Measurements from ENCODE around the gene PTEN. TPM values are rescaled to one million over a fixed set of nuclear protein-coding genes. Genes with fewer than 3 reads are reported as not detected.
A peak's percentile ranks its signal among the peaks of the same experiment; 100 is the strongest.
"Not testable (repeated sequence)": the region's sequence is repeated elsewhere in the genome, so short reads cannot be mapped to it uniquely, and the experiment has no call there.

PTEN gene
- polyA plus RNA-seq, 4 donors, result 56.5 to 70.5 (median 64.1) TPM

DNA sequence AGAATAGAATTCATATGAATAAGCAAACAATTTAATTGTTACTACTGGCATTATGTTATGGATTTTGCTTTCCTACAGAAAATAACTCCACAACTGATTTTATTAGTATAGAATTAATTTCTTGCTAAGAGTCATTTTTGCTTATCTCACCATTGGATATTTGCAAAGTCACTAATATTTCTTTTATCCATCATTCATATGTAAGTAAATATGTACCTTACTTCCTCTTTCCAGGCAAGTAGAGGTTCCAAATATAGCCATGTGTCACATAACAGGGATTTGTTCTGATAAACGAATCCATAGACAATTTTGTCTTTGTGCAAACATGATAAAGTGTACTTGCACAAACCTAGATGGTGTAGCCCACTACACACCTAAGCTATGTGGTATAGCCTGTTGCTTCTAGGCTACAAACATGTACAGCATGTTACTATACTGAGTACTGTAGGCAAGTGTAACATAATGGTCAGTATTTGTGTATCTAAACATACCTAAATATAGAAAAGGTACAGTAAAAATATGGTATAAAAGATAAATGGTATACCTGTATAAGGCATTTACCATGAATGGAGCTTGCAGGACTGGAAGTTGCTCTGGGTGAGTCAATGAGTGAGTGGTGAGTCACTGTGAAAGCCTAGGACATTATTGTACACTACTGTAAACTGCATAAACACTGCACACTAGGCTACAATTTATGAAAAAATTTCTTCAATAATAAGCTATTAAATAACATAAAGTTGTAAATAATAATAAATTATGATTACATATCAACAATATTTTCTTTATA, 18.4 kb upstream of the PTEN start:
- DNase-seq (ENCODE audit: low read depth in 4 of 4, low spot score in 3 of 4), result no peak

DNA sequence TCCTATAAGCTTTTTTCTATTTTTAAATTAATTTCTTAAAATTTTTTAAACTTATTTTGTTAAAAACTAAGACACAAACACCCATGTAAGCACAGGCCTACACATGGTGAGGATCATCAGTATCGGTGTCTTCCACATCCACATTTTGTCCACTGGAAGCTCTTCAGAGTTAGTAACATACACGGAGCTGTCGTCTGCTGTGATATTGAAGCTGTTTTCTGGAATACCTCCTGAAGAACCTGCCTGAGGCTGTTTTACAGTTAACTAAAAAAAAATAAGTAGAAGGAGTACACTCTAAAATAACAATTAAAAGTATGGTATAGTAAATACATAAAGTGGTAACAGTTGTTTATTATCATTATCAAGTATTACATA, 17.8 kb upstream of the PTEN start:
- no peak for DNase-seq (ENCODE audit: low read depth in 4 of 4, low spot score in 3 of 4)

DNA sequence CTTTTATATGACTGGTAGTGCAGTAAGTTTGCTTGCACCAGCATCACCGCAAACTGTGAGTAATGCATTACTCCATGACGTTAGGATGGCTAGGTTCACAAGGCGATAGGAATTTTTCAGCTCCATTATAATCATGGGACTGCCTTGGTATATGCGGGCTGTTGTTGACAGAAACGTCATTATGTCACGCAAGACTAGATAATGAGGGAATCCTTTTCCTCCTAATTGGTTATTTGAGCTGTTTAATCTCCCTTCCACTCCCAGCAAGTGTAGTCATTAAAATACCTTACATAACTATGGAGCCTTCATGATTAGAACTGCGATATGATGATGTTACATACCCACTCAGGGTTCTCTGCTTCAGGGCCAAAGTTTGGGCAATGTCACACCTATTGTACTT, 17.4 kb upstream of the PTEN start:
- DNase-seq (ENCODE audit: low read depth in 4 of 4, low spot score in 3 of 4), result peak in 1 of 4 donors; percentile 19

DNA sequence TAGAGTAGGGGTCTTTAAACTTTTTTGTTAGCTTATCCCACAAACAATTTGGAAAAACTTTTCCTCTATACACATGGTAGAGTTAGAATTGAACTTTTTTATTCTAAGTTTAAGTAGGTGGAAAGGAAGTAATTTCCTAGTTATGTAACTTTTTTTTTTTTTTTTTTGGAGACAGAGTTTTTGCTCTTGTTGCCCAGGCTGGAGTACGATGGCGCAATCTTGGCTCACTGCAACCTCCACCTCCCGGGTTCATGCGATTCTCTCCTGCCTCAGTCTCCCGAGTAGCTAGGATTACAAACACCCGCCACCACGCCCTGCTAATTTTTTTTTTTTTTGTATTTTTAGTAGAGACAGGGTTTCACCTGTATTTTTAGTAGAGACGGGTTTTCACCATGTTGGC, 16.7 kb upstream of the PTEN start:
- DNase-seq (ENCODE audit: low read depth in 4 of 4, low spot score in 3 of 4), result not testable (repeated sequence)

DNA sequence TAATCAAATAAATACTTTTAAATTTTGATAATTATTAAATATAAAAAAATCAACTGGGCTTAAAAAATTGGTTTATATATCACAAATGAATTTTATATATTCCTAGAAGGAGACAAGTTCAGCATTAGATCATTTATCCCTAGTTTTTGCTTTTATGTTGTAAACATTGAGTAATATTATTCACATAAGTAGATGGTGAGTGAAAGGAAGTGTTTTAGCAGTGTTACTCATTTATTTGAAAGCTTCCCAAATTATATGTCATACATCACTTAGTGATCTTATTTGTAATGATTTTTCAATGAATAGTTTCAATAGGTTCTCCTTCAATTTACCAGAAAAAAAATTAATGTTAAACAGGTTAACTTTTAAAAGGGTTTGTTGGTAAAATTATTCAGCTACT, 15.9 kb upstream of the PTEN start:
- DNase-seq (ENCODE audit: low read depth in 4 of 4, low spot score in 3 of 4), result no peak

DNA sequence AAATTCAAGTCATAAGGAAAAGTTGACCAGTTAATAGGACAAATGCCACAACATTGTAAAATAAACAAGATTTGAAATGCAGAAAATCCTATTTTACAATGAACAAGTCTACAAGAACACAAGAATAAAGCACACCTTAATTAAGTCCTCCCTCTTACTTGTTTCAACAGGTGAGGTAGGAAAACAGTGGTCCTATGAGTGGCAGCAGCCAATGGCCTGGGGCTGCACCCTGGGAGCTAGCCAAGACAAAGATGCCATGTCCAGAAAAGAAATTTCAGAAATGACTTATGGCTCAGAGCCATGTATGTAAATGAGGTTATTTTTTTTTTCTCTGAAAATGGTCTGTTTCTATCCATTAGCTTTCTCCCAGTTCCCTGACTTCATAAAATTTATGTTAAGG, 14.4 kb upstream of the PTEN start:
- DNase-seq (ENCODE audit: low read depth in 4 of 4, low spot score in 3 of 4), result no peak

DNA sequence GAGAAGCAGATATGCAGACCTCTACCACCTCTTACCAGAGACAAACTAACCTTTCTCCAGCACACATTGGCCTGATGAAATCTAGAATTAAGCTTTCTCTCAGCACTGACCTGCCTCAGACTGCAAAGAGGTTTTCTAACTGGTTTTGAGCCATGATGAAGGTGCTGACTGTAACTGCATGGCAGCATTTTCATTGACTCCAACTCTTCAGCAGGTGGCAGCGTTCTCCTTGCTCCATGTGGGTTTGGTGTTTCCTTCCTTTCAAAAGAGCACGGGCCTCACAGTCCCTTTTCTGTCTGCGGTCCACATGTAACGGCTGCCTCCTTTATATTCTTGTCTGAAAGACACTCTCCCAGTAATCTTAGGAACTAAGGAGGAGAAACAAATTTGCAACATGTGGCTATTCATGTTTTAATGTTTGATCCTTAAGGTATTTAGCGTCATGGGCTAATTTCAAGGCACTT, 12.7 kb upstream of the PTEN start:
- peak in 1 of 4 donors; percentile 43 for DNase-seq (ENCODE audit: low read depth in 4 of 4, low spot score in 3 of 4)

DNA sequence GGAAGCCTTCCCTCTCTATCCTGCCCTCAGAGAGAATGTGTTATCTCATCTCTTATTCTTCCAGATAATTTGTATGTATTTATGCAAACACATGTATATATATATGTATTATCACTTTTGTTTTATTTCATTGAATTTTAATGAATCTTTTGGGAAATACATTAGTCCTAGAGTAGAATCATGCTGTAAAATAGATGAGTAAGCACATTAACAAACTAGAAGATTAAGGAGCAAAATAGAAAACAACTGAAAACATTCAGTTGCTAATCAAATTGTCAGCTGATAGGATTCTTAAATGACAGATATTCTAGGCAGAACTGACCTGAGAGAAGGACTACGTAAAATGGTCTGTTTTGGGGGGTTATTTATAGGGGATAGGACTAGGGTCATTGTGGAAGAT, 11.3 kb upstream of the PTEN start:
- no peak for DNase-seq (ENCODE audit: low read depth in 4 of 4, low spot score in 3 of 4)

DNA sequence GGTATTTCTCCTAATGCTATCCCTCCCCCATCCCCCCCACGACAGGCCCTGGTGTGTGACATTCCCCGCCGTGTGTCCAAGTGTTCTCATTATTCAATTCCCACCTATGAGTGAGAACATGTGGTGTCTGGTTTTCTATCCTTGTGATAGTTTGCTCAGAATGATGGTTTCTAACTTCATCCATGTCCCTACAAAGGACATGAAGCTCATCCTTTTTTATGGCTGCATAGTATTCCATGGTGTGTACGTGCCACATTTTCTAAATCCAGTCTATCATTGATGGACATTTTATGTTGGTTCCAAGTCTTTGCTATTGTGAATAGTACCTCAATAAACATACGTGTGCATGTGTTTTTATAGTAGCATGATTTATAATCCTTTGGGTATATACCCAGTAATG, 8.2 kb upstream of the PTEN start:
- DNase-seq (ENCODE audit: low read depth in 4 of 4, low spot score in 3 of 4), result not testable (repeated sequence)

DNA sequence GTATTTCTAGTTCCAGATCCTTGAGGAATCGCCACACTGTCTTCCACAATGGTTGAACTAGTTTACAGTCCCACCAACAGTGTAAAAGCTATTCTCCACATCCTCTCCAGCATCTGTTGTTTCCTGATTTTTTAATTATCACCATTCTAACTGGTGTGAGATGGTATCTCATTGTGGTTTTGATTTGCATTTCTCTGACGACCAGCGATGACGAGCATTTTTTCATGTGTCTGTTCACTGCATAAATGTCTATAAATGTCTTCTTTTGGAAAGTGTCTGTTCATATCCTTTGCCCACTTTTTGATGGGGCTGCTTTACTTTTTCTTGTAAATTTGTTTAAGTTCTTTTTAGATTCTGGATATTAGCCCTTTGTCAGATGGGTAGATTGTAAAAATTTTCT, 7.8 kb upstream of the PTEN start:
- DNase-seq (ENCODE audit: low read depth in 4 of 4, low spot score in 3 of 4), result not testable (repeated sequence)

DNA sequence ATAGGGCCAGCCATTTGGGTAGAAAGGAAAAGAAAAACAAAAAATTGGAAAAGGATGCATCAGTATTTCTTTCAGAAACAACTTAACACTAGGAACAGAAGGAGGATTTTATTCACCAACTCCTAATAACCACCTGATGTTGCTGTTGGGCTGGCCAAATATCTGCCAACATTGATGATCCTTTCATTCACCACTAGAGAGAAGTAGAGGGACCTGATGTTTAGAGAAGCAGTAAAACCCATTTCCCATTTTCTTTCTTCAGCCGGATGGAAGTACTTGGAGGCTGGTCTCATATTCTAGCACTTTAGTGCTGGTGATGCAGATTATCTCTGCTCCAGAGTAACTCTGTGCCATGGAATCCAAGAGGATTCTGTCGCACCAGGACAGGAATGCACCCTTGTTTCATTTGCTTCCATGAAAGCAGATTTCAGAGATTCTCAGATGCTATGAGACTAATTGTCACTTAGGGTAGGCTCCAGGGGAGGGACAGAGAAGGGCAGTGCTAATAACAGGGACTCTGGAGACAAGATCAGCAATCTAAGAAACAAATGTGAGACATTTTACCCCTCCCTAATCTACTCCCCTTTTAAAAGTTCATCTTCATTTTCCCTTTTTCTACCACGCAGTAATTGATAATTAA, 3.1 kb upstream of the PTEN start:
- DNase-seq (ENCODE audit: low read depth in 4 of 4, low spot score in 3 of 4), result peak in 1 of 4 donors; percentile 22

DNA sequence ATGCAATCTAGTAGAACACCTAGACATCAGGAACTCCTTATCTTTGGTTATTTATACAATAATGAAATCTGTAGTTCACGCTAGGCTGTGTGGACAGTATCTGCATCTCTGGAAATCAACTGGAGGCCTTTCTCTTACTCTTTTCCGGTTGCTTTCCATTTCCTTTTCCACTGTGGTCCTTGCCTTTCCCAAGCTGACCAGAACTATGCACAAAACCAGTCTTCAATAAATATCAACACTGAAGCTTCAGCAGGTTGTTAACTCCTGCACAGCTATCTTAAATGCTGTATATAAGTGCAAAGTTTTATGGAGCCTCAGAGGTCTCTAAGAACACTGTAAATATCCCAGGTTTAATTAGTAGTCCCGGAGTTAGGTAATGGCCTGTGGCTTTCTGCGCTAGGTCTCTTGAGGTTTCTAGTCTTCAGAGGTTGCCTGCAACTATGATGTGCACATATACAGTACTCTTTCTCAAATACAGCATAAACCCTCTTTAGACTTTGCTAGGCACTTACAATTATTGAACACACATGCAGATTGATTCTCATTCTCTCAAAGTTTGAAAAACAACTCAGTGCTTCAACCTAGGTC, 2.5 kb upstream of the PTEN start:
- no peak for DNase-seq (ENCODE audit: low read depth in 4 of 4, low spot score in 3 of 4)

DNA sequence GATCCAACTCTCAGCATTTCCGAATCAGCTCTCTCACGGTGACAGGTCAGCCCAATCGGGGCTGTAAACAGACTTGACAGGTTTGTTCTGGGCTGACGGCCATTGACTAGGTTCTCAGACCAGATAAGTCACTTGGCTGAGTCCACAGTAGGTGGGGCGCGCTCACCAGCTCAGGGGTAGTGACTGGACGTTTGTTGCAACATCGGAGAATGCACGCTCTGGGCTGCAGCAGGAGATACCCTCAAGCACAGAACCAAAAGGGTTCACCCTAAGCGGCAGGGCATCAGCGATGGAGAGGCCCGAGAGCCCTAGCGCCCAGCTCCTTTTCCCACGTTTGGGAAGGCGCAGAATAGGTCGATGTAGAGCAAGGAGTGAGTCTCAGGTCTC, 1.9 kb upstream of the PTEN start:
- DNase-seq (ENCODE audit: low read depth in 4 of 4, low spot score in 3 of 4), result peak in 1 of 4 donors; percentile 43

DNA sequence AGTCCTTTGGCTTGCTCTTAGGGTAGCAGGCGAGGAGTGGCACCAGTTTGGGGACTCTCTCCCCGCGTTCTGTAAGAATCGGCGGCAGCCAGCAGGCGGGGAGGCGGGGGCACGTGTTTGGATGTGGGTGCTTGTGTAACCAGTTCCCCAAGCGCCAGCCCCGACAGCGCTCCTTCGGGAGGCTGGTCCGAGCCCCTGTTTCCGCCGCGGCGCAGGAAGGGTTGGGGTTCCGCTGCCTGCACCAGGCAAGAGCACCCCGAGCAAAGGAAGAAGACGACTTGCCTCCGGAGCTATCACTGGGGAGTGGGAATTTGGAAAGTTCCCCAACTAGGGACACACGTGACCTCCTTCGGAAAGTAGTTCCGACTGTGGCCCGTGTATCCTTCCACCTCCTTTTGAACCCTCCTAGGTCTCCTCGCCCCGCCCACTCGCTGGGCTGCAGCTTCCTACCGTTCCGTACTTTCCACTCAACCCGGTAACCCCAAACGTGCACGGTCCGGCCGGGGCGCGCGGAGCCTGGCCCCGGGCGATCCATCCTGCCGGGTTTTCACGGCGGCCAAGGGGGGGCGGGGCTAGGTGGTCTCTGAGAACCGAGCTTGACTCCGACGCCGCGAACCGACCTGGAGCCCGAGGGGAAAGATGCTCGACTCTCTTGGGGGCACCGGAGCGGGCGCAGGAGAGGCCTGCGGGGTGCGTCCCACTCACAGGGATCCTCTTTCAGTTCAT, 1.3 kb upstream of the PTEN start:
- peak; percentile 92 to 97 (median 96) for DNase-seq (ENCODE audit: low read depth in 4 of 4, low spot score in 3 of 4)

DNA sequence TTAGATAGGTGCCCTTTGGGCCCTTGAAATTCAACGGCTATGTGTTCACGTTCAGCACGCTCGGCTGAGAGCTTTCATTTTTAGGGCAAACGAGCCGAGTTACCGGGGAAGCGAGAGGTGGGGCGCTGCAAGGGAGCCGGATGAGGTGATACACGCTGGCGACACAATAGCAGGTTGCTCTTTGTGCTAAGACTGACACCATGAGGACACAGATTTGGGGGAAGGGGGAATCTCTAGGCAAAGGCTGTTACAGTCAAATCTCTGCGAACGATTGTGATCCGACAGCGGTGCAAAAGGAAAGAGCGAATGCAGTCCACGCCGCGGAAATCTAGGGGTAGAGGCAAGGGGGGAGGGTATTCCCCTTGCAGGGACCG, 759 bp upstream of the PTEN start:
- DNase-seq (ENCODE audit: low read depth in 4 of 4, low spot score in 3 of 4), result no peak

DNA sequence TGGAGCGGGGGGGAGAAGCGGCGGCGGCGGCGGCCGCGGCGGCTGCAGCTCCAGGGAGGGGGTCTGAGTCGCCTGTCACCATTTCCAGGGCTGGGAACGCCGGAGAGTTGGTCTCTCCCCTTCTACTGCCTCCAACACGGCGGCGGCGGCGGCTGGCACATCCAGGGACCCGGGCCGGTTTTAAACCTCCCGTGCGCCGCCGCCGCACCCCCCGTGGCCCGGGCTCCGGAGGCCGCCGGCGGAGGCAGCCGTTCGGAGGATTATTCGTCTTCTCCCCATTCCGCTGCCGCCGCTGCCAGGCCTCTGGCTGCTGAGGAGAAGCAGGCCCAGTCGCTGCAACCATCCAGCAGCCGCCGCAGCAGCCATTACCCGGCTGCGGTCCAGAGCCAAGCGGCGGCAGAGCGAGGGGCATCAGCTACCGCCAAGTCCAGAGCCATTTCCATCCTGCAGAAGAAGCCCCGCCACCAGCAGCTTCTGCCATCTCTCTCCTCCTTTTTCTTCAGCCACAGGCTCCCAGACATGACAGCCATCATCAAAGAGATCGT, 598 bp downstream of the PTEN start:
- DNase-seq (ENCODE audit: low read depth in 4 of 4, low spot score in 3 of 4), result not testable (repeated sequence)

DNA sequence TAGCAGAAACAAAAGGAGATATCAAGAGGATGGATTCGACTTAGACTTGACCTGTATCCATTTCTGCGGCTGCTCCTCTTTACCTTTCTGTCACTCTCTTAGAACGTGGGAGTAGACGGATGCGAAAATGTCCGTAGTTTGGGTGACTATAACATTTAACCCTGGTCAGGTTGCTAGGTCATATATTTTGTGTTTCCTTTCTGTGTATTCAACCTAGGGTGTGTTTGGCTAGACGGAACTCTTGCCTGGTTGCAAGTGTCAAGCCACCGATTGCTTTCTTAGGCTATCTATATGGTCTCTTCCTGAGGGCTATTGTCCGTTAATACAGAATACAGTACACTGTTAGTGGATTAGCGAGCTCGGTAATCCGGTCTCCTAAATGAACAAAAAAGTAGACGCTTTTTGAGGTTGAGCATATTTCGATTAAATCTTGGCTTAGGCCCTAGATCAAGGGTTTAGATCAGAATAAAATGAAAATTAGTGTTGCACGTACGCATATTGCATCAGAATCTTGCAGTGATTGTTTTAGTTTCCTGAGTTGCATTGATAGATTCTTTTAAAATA, 1.2 kb downstream of the PTEN start:
- peak in 1 of 4 donors; percentile 31 for DNase-seq (ENCODE audit: low read depth in 4 of 4, low spot score in 3 of 4)

DNA sequence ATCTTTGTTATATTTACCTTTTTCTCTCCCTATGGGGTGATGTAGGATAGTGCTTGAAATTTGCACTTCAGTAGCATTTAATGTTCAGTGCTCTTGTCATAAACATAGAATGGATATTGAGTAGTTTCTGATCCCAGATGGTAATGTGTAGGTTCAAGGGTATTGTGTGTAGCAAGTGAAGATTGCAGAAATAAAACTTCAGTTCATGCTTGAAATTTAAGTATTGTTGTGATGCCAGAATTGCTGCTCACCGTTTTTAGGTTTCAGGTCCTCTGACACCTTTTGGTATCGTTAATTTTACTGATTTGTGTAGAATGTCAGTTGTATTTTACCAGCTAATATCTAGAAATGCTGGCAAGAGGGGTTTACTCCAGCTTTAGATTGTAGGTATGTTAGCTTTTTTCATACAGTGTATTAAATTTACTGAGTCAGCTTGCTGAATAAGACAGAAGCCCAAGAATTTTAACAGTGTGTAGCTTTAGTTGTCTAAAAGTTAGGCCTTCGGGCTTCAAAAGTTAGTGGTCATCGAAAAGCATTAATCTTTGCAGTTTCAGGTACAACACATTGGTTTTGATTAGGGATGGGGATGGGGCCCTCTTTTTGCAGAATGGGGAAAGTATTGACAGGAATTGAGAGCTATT, 1.9 kb downstream of the PTEN start:
- peak in 1 of 4 donors; percentile 30 for DNase-seq (ENCODE audit: low read depth in 4 of 4, low spot score in 3 of 4)

DNA sequence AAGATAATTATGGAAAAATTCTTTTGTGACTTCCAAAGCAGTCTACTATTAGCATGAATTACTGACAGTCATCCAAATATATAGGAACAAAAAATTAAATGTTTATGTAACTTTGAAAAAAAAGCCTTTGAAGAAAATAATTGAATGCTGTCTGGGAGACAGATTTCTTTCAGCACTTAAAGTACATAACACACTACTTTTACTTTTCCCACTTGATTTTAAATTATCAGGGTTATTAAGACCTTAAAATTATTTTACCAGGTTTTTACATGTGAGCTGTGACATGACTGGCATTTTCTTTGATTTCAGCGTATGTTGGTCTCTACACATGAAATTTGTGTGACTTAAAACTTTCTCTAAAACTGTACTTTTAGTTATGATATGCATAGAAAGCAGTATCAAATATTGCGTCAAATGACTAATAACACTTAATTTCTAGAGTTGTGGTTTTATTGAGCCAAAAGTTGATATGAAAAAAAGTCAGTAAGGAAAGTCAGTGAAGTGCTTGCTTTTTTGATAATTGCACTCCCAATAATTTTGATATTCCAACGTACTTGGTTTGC, 3.1 kb downstream of the PTEN start:
- no peak for DNase-seq (ENCODE audit: low read depth in 4 of 4, low spot score in 3 of 4)

DNA sequence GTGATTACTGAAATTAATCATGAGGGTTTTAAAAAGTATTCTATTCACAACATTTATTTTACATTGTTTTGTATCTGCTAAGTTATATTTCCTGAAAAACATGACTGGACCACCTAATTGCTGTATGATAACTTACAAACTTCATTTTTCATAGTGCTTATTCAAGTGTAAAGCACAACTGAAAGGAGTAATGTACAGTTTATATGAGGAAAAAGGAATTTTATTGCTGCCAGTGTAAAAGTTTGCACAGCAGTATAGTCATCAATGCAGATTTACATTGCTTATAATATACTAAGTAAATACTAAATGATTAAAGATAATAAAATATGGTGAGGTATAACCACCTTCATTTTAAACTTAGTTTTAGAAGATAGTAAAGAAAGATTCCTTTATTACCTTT, 4.0 kb downstream of the PTEN start:
- DNase-seq (ENCODE audit: low read depth in 4 of 4, low spot score in 3 of 4), result peak in 1 of 4 donors; percentile 23
